AG09319 (cell line): Measurements from ENCODE around the gene IL2.

ENCODE experiments used
- DNase-seq: peaks from one replicate; pipeline ENCODE4 v3.0.0-alpha.2; 2010; ENCODE audit warnings: low read depth; ENCODE audit errors: extremely low read depth
- TF ChIP-seq, protein P1 (sequence below): IDR thresholded peaks from 2 replicates; pipeline ENCODE4 v1.5.1; 2011; ENCODE audit warnings: low read depth, mild to moderate bottlenecking, inconsistent platforms, low read length, moderate library complexity

IL2 gene

DNA sequence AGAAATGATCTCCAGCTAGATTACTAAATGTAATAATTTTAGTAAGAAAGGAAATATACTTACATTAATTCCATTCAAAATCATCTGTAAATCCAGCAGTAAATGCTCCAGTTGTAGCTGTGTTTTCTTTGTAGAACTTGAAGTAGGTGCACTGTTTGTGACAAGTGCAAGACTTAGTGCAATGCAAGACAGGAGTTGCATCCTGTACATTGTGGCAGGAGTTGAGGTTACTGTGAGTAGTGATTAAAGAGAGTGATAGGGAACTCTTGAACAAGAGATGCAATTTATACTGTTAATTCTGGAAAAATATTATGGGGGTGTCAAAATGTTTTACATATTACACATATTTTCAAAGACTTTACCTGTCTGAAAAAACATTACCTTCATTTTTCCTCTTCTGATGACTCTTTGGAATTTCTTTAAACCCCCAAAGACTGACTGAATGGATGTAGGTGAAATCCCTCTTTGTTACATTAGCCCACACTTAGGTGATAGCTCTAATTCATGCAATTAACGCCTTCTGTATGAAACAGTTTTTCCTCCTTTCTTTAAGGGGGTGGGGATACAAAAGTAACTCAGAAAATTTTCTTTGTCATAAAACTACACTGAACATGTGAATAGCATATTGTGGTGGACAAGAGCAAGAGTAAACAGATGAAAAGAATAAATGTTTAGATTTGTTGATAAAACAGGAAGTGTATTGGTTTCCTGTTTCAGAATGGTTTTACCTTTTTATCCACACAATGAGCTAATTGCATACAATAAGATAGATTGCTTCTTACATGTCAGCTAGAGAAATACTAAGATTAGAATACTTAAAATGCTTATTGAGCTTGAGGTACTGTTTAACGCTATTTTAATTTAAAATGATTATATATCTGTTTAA, at the start of gene IL2:
Gene IL2, minus strand, starts transcription at position 495 of the 886 bp plus-strand sequence. Its CDS starts 285 bp downstream, at position 210.
- DNase-seq: no peak
- TF ChIP-seq, protein P1, sequence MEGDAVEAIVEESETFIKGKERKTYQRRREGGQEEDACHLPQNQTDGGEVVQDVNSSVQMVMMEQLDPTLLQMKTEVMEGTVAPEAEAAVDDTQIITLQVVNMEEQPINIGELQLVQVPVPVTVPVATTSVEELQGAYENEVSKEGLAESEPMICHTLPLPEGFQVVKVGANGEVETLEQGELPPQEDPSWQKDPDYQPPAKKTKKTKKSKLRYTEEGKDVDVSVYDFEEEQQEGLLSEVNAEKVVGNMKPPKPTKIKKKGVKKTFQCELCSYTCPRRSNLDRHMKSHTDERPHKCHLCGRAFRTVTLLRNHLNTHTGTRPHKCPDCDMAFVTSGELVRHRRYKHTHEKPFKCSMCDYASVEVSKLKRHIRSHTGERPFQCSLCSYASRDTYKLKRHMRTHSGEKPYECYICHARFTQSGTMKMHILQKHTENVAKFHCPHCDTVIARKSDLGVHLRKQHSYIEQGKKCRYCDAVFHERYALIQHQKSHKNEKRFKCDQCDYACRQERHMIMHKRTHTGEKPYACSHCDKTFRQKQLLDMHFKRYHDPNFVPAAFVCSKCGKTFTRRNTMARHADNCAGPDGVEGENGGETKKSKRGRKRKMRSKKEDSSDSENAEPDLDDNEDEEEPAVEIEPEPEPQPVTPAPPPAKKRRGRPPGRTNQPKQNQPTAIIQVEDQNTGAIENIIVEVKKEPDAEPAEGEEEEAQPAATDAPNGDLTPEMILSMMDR: no peak

DNA sequence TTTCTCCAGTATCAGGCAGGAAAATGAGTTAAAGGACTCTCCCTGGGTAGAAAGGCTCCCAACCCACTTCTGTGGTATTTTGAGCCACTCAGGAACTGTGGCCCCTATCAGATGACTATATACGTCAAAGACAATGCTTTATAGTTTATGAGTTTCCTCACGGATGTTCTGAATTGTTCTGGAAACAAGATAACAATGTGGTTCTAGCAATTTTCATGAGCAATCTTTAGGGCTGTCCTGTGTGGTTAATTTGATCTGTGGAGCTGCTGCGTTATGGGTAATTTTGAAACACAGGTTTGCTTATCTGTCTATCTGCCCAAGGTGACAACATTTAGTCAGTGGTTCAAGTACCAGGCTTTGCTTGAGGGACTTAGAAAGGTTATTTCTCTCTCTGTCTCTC, 46.7 kb upstream of the IL2 start:
- no peak for DNase-seq
- TF ChIP-seq, protein P1: no peak

DNA sequence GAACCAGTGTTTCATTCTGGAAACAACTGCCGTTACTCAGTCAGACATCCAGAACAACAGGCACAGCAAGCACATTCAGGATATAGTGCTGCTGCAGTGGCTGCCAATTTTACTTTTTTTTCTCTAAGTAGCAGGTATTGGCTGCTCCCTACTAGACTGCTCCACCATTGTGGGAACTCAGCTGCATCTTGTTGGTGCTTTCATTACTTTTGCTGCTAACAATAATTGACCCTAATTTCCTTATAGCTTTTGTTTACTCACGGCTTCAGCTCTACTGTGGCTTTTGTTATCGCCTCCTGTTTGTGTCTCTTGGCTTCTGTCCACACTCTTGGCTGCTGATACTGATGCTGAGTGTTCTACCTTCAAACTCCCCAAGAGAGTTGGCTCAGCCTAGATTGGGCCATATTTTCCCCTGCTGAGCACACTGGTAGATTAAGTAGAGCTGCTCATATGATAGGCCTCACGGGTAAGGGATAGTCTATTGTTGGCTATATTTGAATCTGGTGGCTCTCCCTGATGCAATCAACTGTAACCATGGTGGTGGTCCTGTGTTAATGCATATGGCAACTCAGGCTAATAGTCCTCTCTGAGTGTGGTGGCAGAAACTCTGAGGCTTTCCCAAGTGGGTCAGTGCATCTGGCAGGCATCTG, 44.5 kb upstream of the IL2 start:
- DNase-seq: no peak

DNA sequence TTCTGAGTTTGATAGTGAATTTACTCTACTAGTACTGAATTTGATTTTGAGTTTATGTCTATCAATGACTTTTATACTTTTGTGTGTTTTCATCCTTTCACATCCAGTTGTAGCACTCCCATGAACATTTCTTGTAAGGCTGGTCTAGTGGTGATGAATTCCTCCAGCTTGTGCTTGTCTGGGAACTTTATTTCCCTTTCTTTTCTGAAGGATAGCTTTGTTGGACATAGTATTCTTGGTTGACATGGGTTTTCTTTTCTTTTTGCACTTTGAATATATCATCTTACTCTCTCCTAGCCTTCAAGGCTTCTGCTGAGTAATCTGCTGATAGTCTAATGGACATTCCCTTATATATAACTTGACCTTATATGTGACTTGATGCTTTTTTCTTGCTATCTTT, 32.5 kb upstream of the IL2 start:
- DNase-seq: no peak
- TF ChIP-seq, protein P1: no peak

More for the DNA sequence above, 44.5 kb upstream of the IL2 start:
- TF ChIP-seq, protein P1: no peak

DNA sequence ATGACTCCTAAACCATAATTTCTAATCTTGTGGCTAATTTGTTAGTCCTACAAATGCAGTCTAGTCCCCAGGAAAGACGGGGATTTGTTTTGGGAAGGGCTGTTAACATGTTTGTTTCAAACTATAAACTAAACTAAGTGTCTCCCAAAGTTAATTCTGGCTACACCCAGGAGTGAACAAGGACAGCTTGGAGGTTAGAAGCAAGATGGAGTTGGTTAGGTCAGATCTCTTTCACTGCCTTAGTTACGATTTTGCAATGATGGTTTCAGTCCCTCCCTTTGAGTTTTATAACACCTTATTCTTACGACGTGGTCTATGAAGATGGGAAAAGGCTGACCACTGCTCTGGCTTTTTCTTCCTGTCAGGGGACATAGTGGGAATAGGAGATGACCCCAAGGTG, 27.0 kb upstream of the IL2 start:
- TF ChIP-seq, protein P1: no peak
- DNase-seq: no peak

GRCh38 chr4:122481766-122482405, 25.4 kb upstream of the IL2 start:
- TF ChIP-seq, protein P1: no peak
- DNase-seq: no peak
